HG02973 (cell line): ENCODE data around the gene CLIC5.

Experiments
- ATAC-seq: cut with Tn5 transposase; IDR thresholded peaks from one replicate; pipeline ENCODE4 v1.9.1; 2021; ENCODE audit warnings: moderate library complexity; ENCODE audit not compliant: unreplicated experiment

Gene CLIC5

DNA sequence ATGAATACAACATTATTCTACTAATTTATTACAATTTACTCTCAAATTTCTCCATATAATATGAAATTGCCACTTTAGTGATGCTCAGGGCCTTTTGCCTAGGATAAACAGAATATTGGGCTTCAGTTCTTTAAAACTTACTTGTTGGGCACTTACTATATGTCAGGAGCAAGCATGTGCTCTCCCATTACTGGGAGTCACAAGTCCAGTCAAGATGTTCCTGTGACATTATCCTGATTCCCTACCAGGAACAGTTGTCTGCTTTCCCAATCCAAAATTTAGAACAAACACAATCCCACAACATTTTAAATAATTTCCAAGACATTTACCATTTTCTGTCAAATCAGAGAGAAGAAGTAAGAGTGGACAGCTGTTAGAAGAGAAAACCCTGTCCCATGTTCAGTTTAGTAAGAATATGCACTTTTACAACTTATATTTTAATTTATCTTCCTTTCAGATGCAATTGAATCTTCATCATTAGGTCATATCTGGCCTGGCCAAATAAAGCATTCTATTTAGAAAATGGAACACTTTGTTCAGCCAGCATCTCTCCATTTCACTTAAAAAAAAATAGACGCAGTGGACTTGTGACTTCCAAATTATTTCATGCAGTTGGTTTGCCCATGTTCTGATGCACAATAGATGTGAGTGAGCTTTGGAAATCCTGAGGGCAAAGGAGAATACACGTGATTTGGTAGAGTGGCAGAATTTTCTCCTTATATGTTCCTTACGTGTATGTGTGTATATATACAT is 159.8 kb downstream of the CLIC5 start:
- no peak for ATAC-seq

DNA sequence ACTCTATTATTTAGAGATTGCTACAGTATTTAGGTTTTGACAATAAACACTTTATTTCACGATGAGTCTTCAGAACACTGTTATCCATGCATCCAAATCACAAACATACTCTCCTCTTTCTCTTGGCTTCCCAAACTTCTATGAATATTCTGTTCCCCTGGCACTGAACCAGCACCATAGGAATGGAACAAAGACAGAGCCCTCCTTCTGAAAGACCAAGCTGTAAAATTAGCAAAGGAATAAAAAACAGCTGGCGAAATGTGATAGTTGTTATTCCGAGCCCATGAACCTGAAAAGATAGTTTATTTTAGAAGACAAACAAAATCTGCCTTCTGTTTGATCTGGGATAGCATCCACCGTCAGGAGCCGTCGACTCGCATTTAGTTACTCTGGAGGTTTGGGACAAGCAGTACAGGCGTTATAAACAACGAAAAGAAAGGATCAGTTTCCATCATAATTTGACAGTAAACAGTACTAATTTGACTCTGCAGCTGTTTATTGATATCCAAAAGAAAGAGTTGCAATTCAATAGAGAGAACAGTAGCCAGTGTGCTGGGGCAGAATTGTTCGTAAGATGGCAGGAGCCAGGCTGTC is 161.4 kb downstream of the CLIC5 start:
- ATAC-seq = no peak

DNA sequence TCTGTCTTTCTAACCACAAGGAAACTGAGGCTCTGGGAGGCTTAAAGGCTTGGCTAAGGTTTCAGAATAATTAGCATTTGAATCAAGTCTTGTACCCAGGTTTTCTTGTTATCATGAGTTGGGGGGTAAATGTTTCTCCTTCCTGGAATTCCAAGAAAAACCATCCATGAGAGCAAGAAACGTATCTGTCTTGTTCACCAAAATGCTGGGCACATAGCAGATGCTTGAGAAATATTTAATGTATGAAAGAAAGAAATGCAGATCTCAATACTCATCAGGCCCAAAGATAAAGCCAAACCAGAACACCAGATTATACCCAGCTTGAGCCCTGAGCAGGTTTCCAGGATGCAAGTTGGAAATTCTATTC is 164.6 kb downstream of the CLIC5 start:
- no peak for ATAC-seq

DNA sequence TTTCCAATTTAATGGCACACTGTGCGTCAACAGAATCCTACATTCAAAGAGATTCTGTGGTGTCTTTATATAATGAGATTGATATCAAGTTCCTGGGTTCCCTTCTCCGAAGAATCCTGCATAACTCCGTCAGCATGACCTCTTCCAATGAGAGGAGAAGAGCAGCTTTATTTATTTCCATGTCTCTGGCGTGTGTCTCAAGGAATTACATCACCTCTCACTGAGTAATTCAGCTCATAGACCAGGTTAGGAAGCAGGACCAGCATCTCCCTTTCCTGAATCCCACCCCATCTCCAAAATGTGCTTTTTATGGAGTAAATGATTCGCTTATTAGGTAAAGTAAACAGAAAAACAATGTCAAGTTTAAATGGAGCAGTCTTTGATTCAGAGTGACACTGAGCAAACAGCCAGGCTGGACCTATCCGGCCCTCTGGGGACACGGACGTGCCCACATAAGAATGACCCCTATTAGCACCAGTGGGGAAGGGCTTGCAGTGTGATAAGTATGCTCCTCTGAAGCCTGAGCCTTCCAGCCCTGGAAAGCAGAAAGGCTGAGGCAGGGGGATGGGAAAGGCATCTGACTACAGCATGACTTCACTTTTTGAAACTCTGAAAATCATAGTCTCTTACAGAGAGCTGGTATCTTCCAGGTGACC is 165.2 kb downstream of the CLIC5 start:
- ATAC-seq = no peak

DNA sequence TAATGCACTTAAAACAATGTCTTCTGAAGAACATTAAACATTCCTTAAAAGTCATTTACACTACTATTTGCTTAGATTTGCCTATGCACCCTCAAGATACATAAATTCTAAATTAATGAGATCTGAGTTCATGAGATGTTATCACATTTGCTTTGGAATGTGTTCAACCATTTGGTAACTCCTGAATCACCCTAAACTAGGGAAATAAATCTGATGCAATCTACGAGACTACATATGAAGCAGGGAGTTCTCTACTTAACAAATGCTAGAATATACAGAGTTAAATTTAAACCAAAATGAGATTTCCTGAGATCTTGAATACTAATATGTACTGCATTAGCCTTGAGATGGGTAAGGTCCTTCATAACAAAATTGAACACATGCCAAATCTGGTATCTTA is 170.1 kb downstream of the CLIC5 start:
- ATAC-seq = no peak

DNA sequence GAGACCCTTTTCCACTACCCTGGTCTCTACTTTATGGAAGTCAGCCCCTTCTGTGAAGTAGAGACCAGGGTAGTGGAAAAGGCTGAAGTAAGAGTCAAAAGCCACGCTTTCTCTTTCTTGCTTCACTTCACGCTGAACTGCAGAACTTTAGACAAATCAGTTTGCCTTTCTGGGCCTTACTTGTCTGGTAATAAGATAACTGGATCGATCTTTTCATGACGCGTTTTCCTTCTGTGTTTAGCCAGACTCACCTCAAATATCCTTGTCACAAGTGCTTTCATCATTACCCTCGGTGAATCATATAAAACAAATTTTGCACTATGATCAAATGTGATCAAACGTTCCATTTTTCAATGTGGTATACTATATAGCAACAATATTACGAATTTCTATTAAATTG is 170.7 kb downstream of the CLIC5 start:
- ATAC-seq = no peak

DNA sequence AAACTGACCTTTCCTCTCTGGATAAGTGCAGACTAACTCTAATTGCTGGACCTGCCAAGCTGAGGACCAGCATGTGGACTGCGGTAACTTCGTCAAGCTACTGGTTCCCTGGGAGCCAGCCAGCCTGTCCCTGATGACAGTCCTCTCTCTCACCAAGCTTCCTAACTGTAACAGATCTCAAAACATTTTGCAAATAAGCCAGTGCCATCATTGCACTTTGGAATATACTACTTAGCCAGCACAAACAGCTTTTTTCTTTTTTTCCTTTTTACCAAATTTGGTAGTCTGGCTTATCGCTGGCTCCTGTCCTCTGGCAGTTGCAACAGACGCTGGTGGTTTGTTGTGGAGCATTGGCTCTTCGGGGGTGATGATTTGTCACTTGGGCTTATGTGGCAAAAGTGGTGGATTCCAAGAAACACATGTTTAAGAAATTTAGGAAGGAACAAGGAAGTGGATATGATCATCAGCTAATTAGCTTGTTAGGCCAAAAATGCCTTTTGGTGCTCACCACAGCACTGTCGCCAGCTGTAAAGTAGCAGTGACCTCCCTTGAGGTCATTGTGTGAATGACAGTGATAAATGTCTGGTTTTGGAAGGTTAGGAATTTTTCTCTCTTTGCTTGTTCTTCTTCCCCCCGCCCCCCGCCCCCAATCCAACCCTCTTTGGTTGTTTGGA is 171.7 kb downstream of the CLIC5 start:
- ATAC-seq = no peak

DNA sequence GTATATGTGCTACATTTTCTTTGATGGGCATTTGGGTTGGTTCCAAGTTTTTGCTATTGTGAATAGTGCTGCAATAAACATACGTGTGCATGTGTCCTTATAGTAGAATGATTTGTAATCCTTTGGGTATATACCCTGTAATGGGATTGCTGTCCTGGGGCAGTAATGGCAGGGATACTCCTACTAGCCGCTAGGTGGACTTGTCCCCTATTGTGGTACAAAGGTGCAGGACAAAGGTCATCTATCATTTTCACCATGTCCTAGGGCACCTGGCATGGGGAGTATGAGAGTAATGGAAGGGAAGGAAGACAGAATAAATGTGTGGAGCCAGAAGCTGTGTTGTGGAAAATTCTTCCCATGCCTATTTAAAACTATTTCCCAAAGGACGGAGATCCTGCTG is 174.6 kb downstream of the CLIC5 start:
- ATAC-seq = no peak

DNA sequence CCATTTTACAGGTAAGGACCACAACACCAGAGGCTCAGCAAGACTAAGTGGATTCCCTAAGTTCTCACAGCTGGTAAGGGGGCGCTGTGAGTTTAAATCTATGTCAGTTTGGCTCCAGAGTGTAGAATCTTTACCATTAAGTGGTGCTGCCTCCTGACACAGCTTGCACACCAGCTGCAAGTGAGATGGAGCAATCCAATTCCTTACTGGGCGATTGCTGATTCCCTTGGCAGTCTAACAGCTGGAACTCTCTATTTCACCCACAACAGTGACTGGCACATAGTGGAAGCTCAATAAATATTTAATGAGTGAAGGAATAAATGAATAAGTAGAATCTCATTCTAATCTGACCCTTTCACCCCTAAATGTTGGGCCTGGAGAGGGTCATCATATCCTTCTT is 176.7 kb downstream of the CLIC5 start:
- no peak for ATAC-seq

DNA sequence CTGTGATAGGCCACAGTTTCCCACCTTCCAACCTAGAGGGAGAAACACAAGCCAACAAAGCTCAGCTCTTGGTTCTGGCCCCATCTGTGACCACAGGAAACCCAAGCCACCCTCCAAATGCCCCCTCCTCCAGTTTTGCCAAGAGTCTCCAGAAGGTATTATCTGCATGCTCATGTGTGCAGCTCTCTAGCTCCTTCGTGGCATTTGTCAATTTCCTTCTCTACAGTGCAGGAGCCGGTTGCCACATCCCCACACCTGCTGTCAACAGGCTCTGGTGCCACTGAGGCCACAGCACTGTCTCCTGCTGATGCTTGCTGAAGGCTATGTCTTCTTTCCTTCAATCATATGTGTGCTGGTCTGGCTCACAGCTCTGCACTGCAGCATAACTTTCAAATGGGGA is 177.2 kb downstream of the CLIC5 start:
- no peak for ATAC-seq

DNA sequence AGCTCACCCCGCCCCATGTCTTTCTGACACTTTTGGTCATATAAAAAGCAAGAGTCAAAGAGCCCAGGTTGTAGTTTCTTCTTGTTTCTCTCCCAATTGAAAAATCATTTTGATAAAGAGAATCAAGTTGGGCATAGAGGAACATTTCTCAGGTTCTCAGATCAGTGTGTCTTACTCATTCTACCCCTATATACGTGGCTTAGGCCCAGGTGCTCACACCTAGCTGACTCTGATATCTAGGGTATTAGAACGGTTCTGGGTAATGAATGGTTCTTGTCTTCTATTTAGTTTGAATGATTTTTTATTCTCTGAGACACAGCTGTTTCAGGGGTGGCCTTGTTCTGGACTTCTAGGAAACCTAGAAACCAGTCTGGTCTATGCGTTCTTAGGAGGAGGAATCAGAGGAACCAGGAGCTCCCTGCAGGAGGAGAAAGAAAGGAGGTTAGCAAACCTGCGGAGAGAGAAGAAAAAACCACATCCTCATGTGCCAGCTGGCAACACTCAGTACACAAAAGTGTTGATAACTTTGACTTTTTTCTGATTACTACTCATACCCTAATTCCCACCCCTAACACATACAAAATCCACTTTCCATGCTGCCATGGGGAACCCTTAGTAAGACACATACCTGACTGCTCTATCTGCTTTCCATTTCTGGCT is 178.0 kb downstream of the CLIC5 start:
- ATAC-seq = no peak

DNA sequence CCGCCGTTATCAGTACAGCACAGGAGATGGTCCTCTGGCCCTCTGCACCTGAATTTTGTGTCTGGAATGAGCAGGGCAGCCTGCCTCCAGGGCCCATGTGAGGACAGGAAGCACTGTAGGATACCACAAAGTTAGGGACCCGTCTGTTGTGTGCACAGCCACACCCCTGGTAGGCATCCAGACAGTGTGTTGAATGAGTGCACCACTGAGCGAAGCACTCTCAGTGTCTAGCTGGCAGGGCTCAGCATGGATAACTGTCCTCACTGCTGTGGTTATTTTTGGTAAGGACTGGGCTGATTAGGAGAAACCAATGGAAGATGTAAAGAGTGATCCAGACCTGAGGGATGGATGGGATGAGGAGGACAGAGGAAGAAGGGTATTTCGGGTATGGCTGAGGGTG is 178.7 kb downstream of the CLIC5 start:
- no peak for ATAC-seq

DNA sequence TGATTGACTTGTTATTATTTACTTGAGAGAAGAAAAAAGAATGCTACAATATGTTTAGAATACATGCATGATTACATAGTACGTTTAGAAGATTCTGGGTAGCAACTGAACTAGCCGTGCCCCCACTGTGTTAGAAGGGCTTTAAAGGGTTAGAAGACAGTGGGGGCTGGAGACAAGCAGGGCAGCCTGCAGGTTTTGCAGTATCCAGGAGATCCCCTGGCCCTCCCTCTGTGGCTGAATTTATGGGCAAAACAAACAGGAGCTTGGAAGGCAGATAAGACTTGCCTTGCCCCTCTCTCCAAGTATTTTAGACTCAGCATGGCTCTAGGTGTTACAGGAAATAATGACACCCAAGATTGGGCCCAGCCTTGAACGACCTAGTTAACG is 179.2 kb downstream of the CLIC5 start:
- no peak for ATAC-seq

DNA sequence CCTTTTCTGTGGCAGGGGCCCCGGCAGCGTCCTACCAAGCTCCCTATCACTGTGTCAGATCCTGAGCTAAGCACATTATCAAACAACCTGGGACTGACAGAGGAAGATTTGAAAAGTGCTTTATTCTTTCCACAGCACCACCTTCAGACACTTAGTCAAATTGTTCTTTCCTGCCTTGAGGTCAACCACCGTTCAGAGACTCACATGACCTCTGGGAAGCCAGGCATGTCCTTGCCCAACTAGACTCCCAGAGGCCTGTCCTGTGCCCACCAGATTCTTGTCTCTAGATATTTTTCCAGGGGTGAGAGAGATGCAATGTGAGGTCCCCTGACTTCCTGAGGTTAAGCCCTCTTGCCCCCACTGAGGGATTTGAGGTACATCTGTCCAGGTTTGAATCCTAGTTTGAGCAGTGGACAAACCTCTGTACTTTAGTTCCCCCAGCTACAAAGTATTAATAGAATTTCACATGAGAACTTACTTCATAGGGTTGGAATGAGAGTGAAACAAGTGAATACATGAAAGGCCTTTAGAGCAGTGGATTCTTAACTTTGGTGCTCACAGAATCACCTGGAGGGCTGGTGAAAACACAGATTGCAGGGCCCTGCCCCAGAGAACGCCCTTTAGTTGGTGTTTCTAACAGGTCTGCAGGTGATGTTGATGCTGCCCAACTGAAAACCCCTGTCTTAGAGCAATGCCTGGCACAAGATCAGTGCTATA is 179.8 kb downstream of the CLIC5 start:
- ATAC-seq = no peak

DNA sequence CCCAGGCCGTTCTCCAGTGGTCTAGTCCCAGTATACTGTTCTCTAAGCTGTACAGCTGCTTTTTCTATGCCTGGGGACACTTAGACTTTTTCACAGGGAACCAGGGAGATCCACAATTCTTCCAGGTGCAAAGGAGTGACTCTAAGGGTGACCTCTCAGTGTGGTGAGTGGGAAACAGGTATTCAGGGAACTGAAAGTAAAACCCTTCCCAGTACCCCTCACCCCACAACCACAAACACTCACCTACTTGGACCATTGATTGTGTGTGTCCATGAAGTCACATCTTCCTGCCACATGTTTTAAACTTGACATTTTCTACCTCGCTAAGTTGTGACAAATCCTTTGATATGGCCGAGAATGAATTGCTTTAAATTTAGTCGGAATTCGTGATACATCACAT is 183.6 kb downstream of the CLIC5 start:
- ATAC-seq = no peak
